ENCODE measurements around the gene DENND5A.
"Not testable (repeated sequence)": the region's sequence is repeated elsewhere in the genome, so short reads cannot be mapped to it uniquely, and the experiment has no call there.

DENND5A gene

DNA sequence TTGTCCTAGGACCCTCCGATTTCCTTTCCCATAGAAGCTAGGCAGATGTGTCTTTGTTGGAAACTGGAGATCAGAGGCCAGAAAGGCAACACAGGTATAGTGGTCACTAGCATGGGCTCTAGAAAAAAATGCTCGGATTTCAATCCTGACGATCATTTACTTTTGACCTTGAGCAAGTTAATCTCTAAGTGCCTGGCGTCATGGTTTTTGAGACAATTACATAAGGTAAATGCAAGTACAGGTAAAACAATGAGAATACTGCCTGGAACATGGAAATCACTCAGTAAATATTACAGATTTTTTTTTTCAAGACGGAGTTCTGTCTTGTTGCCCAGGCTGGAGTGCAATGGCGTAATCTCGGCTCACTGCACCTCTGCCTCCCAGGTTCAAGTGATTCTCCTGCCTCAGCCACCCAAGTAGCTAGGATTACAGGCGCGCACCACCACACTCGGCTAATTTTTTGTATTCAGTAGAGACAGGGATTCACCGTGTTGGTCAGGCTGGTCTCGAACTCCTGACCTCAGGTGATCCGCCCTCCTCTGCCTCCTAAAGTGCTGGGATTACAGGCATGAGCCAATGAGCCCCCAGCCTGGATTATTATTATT lies 1.1 kb upstream of the DENND5A start:
- no peak for DNase-seq (ENCODE audit: extremely low read depth in 1 of 2, low read depth in 1 of 2)

DNA sequence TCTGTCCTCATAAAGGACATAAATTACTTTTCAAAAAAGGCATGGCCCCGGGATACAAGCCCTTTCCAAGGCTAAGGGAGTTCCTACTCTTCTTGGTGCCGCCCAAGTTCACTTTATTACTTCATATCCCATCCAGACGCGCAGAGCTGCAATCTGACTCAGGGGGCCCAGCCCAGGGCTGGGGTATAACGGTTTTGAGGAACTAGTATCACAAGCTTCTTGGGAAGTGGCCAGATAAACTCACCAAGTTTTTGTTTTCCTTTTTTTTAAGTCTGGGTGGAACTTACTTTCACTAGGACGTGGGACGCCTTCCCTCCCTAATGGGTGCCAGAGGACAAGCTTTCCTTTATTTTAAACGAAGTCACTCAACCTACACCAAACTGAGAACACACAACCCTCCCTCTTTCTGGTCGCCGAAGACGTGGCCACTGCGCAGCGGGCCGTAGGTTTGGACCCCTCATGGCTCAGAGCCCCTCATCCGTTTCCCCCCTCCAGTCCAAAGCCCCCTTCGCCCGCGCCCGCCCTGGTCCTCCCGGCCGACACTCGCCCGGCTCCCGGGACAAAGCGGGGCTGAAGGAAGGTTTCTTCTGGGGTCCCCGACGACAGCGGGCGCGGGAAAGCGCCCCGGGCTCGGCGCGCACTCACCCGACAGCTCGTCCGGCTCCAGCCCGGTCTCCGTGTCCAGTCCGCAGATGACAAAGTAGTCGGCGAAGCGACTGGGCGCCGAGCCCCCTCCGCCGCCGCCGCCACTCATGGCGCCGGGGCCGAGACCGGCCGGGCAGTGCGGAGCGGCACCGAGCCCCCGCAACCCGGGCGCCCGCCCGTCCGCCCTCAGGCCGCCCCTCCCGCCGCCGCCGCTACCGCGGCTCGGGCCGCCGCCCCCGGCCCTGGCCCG lies 587 bp downstream of the DENND5A start:
- DNase-seq (ENCODE audit: extremely low read depth in 1 of 2, low read depth in 1 of 2), result no peak

DNA sequence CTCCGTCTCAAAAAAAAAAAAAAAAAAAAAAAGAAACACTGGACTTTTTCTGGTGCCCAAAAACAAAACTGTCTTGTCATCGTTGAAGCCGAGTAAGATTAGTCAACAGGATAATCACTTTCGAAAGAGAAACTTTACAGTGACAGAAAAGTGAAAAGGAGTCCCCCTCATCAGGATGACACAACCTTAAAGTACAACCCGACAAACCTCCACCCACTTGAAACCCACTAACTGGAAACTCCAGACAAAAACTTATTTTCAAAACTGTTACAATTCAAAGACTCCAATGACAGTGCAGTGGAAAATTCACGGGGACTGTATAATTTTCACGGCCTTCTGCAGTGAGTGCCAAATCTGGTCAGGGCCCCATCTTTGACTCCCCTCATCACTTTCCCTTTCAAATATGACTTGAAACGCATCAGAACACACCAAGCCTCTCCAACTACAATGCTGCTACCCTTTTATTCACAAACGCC lies 1.3 kb downstream of the DENND5A start:
- DNase-seq (ENCODE audit: extremely low read depth in 1 of 2, low read depth in 1 of 2), result peak in 1 of 2 donors; percentile 29

DNA sequence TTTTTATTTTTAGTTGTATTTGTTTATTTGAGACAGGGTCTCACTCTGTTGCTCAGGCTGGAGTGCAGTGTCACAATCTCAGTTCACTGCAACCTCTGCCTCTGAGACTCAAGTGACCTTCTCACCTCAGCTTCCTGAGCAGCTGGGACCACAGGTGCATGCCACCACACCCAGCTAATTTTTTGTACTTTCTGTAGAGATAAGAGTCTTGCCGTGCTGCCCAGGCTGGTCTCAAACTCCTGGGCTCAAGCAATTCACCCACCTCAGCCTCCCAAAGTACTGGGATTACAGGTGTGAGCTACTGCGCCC lies 4.4 kb downstream of the DENND5A start:
- DNase-seq (ENCODE audit: extremely low read depth in 1 of 2, low read depth in 1 of 2), result not testable (repeated sequence)

GRCh38 chr11:9259981-9260837 lies 4.9 kb downstream of the DENND5A start:
- DNase-seq (ENCODE audit: extremely low read depth in 1 of 2, low read depth in 1 of 2), result no peak

- not testable (repeated sequence) for DNase-seq (ENCODE audit: extremely low read depth in 1 of 2, low read depth in 1 of 2)
Observed at GRCh38 chr11:9258279-9258678, 6.9 kb downstream of the DENND5A start.

GRCh38 chr11:9254416-9254815 lies 10.7 kb downstream of the DENND5A start:
- no peak for DNase-seq (ENCODE audit: extremely low read depth in 1 of 2, low read depth in 1 of 2)

GRCh38 chr11:9253086-9253485 lies 12.1 kb downstream of the DENND5A start:
- DNase-seq (ENCODE audit: extremely low read depth in 1 of 2, low read depth in 1 of 2), result no peak

GRCh38 chr11:9251311-9251710 lies 13.8 kb downstream of the DENND5A start:
- DNase-seq (ENCODE audit: extremely low read depth in 1 of 2, low read depth in 1 of 2), result no peak

GRCh38 chr11:9250139-9250582 lies 15.0 kb downstream of the DENND5A start:
- no peak for DNase-seq (ENCODE audit: extremely low read depth in 1 of 2, low read depth in 1 of 2)

- no peak for DNase-seq (ENCODE audit: extremely low read depth in 1 of 2, low read depth in 1 of 2)
Observed at GRCh38 chr11:9249252-9249651, 15.9 kb downstream of the DENND5A start.

- no peak for DNase-seq (ENCODE audit: extremely low read depth in 1 of 2, low read depth in 1 of 2)
Observed at GRCh38 chr11:9247863-9248262, 17.3 kb downstream of the DENND5A start.

DNA sequence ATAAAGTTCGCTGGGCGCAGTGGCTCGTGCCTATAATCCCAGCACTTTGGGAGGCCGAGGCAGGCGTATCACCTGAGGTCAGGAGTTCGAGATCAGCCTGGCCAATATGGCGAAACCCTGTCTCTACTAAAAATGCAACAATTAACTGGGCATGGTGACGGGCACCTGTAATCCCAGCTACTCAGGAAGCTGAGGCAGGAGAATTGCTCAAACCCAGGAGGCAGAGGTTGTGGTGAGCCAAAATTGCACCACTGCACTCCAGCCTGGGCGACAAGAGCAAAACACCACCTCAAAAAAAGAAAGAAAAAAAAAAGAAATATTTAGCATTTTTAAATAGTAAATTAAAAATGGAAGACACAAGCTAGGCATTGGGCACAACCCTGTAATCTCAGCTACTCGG lies 28.9 kb downstream of the DENND5A start:
- DNase-seq (ENCODE audit: extremely low read depth in 1 of 2, low read depth in 1 of 2), result not testable (repeated sequence)

DNA sequence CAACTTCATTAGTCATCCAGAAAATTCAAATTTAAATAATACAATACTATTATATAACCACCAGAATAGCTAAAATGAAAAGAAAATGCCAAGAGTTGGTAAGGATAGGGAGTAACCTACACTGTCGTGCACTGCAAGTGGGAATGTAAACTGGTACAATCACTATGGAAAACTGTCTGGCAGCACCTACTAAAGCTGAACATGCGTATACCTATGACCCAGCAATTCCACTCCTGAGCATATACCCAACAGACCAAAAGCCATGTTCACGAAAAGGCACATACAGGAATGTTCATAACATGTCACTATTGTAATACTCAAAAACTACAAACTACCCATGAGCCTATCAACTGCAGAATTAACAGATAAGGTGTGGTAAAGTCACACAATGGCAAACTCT lies 32.7 kb downstream of the DENND5A start:
- no peak for DNase-seq (ENCODE audit: extremely low read depth in 1 of 2, low read depth in 1 of 2)

- DNase-seq (ENCODE audit: extremely low read depth in 1 of 2, low read depth in 1 of 2), result no peak
Observed at GRCh38 chr11:9231848-9232177, 33.3 kb downstream of the DENND5A start.

GRCh38 chr11:9230296-9230695 lies 34.9 kb downstream of the DENND5A start:
- DNase-seq (ENCODE audit: extremely low read depth in 1 of 2, low read depth in 1 of 2), result no peak

GRCh38 chr11:9228091-9228490 lies 37.1 kb downstream of the DENND5A start:
- no peak for DNase-seq (ENCODE audit: extremely low read depth in 1 of 2, low read depth in 1 of 2)

- DNase-seq (ENCODE audit: extremely low read depth in 1 of 2, low read depth in 1 of 2), result no peak
Observed at GRCh38 chr11:9225748-9226298, 39.3 kb downstream of the DENND5A start.

DNA sequence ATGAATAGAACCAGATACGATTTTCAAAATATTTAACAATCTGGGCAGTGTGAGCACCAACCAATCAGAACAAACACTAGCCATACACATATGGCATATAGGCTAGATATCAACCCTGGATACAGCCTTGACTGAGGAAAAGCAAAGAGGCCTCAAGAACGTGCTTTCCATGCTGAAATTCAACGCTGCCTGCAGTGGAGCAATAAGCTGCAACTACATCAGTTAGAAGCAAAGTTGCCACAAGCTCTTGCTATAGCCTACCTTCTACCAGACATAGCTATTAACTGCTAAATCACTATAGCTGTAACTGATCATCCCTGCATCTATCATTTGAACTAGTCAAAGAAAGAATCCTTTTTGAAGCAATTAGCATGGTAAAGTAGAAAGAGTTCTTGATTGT lies 42.5 kb downstream of the DENND5A start:
- DNase-seq (ENCODE audit: extremely low read depth in 1 of 2, low read depth in 1 of 2), result no peak

- DNase-seq (ENCODE audit: extremely low read depth in 1 of 2, low read depth in 1 of 2), result not testable (repeated sequence)
Observed at GRCh38 chr11:9220853-9221252, 44.3 kb downstream of the DENND5A start.

- no peak for DNase-seq (ENCODE audit: extremely low read depth in 1 of 2, low read depth in 1 of 2)
Observed at GRCh38 chr11:9219572-9219971, 45.6 kb downstream of the DENND5A start.

Measured in stimulated activated CD8-positive, alpha-beta memory T cell treated with anti-CD3 and anti-CD28 coated beads, Interleukin-7, amount 100 ng/mL, for 48 hours (primary cell).